MCF 10A (cell line): ENCODE results near the gene ZDHHC20. TPM values are rescaled to one million over a fixed set of nuclear protein-coding genes. Genes with fewer than 3 reads are reported as not detected.

ENCODE experiments used
- BruUV-seq: library from RNA; stranded (reverse); fragments of 400-500 nt; replicated peaks from 2 replicates; lab custom pipeline; 2021; lab: Mats Ljungman, UMichigan
- CTCF ChIA-PET: fragments of 300-600 bp; sonication (Branson Sonifier 250); formaldehyde crosslinking; extraction: SDS; loops from one replicate; lab custom pipeline; 2021; ENCODE audit warnings: antibody characterized with exemption, inconsistent platforms; lab: Yijun Ruan, JAX
- POLR2A ChIA-PET: fragments of 300-600, 350-650 bp; sonication (Branson Sonifier 250); formaldehyde crosslinking; extraction: SDS; loops from one replicate; lab custom pipeline; 2020; ENCODE audit warnings: antibody characterized with exemption, inconsistent platforms; lab: Yijun Ruan, JAX
- DNase-seq: peaks from one replicate; pipeline ENCODE4 v3.0.0-alpha.2; 2018; ENCODE audit not compliant: unreplicated experiment
- H3K27ac Mint-ChIP-seq: one replicate; pipeline ENCODE4 v1.8.0; 2022; ENCODE audit warnings: mild to moderate bottlenecking, low read depth, mixed read lengths; ENCODE audit not compliant: unreplicated experiment
- H3K27me3 Mint-ChIP-seq: one replicate; pipeline ENCODE4 v1.8.0; 2022; ENCODE audit warnings: mixed read lengths; ENCODE audit not compliant: insufficient read depth, unreplicated experiment
- H3K36me3 Mint-ChIP-seq: one replicate; pipeline ENCODE4 v1.8.0; 2022; ENCODE audit warnings: mild to moderate bottlenecking, moderate library complexity, mixed read lengths; ENCODE audit not compliant: insufficient read depth, unreplicated experiment
- H3K4me1 Mint-ChIP-seq: one replicate; pipeline ENCODE4 v1.8.0; 2022; ENCODE audit warnings: mixed read lengths; ENCODE audit not compliant: insufficient read depth, unreplicated experiment
- H3K4me3 Mint-ChIP-seq: one replicate; pipeline ENCODE4 v1.8.0; 2022; ENCODE audit warnings: mild to moderate bottlenecking, moderate library complexity, mixed read lengths; ENCODE audit not compliant: unreplicated experiment
- H3K9me3 Mint-ChIP-seq: one replicate; pipeline ENCODE4 v1.8.0; 2022; ENCODE audit warnings: mixed read lengths; ENCODE audit not compliant: unreplicated experiment
- CTCF ChIP-seq: fragments of 200-600 bp; IDR thresholded peaks from one replicate; pipeline ENCODE4 v1.8.0; 2022; ENCODE audit warnings: antibody characterized with exemption, mild to moderate bottlenecking; ENCODE audit not compliant: unreplicated experiment
- intact Hi-C: fragments of 100-400 bp; cut with micrococcal nuclease; formaldehyde crosslinking; loops from 2 replicates; pipeline ENCODE4 v1.14.1; 2022
- total RNA-seq: library from RNA; stranded (reverse); gene quantifications from 2 replicates; pipeline ENCODE4 v1.2.3, GENCODE V29; 2022

ZDHHC20 gene
- total RNA-seq, 1 experiment from 2014 or later: 42.2 TPM

- Mint-ChIP-seq H3K36me3 (no peaks in the 10 kb centered on the region), H3K4me1 (peaks cover 29% of the 10 kb centered on the region), H3K27ac (peak overlapping the region; percentile 50), H3K27me3 (no peaks in the 10 kb centered on the region), H3K9me3 (peaks cover 11% of the 10 kb centered on the region), H3K4me3 (no peak overlapping the region)
- no peak for TF ChIP-seq CTCF
- BruUV-seq: no TSS peak
- DNase-seq: no peak
- intact Hi-C loops: no loop called here
- POLR2A ChIA-PET: interaction anchor here (0.7 to 1.4 kb wide), 7 partner anchors 14 to 136 kb away, joined by 3 to 6 read pairs (median 4); no protein-coding TSS in a partner anchor
- CTCF ChIA-PET: interaction anchor here (0.6 to 0.7 kb wide), 3 partner anchors 77 to 137 kb away, joined by 3 to 4 read pairs (median 3); no protein-coding TSS in a partner anchor
These were observed 24.5 kb downstream of the ZDHHC20 start for GRCh38 chr13:21434588-21434987.

GRCh38 chr13:21429211-21429610 lies 29.9 kb downstream of the ZDHHC20 start:
- Mint-ChIP-seq H3K27ac (no peak overlapping the region), H3K9me3 (peaks cover 12% of the 10 kb centered on the region), H3K36me3 (no peaks in the 10 kb centered on the region), H3K4me3 (no peak overlapping the region), H3K4me1 (peaks cover 6% of the 10 kb centered on the region), H3K27me3 (no peaks in the 10 kb centered on the region)
- CTCF ChIA-PET: no interaction called here
- no peak for DNase-seq
- POLR2A ChIA-PET: no interaction called here
- intact Hi-C loops: no loop called here
- TF ChIP-seq CTCF: no peak
- BruUV-seq: no TSS peak

GRCh38 chr13:21427741-21428140 lies 31.4 kb downstream of the ZDHHC20 start:
- Mint-ChIP-seq H3K4me3 (no peak overlapping the region), H3K9me3 (peaks cover 12% of the 10 kb centered on the region), H3K27me3 (no peaks in the 10 kb centered on the region), H3K4me1 (peaks cover 6% of the 10 kb centered on the region), H3K27ac (no peak overlapping the region), H3K36me3 (no peaks in the 10 kb centered on the region)
- ChIA-PET CTCF (no interaction called here), POLR2A (no interaction called here)
- TF ChIP-seq CTCF: no peak
- intact Hi-C loops: no loop called here
- no TSS peak for BruUV-seq
- DNase-seq: no peak

- H3K27me3 Mint-ChIP-seq: no peaks in the 10 kb centered on the region
- peaks cover 6% of the 10 kb centered on the region for H3K4me1 Mint-ChIP-seq
- CTCF ChIA-PET: interaction anchor here (0.9 kb wide), 1 partner anchor 51 kb away, joined by 3 read pairs; no protein-coding TSS in a partner anchor
- H3K36me3 Mint-ChIP-seq: no peaks in the 10 kb centered on the region
- H3K27ac Mint-ChIP-seq: no peak overlapping the region
- no peak for TF ChIP-seq CTCF
- POLR2A ChIA-PET: interaction anchor here (0.6 to 1.3 kb wide), 3 partner anchors 9 to 856 kb away, joined by 3 to 6 read pairs (median 4); no protein-coding TSS in a partner anchor
- no peak overlapping the region for H3K4me3 Mint-ChIP-seq
- no TSS peak for BruUV-seq
- intact Hi-C loops: no loop called here
- peaks cover 12% of the 10 kb centered on the region for H3K9me3 Mint-ChIP-seq
- no peak for DNase-seq
These were observed 32.9 kb downstream of the ZDHHC20 start for GRCh38 chr13:21426238-21426637.
